NB4 (cell line): ENCODE data around the gene RNF133.

Experiments used
- CTCF ChIP-seq: IDR thresholded peaks from one replicate; pipeline ENCODE4 v1.5.1; 2012; ENCODE audit warnings: low read depth, low read length
- MAX ChIP-seq: IDR thresholded peaks from 2 replicates; pipeline ENCODE4 v1.6.1; 2011; ENCODE audit warnings: low read depth, low read length
- POLR2A ChIP-seq: IDR thresholded peaks from 2 replicates; pipeline ENCODE4 v1.6.1; 2011; ENCODE audit warnings: mild to moderate bottlenecking; ENCODE audit not compliant: insufficient read length; ENCODE audit errors: extremely low read depth

- TF ChIP-seq CTCF (no peak), POLR2A (no peak), MAX (no peak)
Measured at GRCh38 chr7:122651451-122651850, 47.5 kb downstream of the RNF133 start.
